OCI-LY7 (cell line): ENCODE data around the gene SAMD15. TPM values are rescaled to one million over a fixed set of nuclear protein-coding genes. Genes with fewer than 3 reads are reported as not detected.
A peak's percentile ranks its signal among the peaks of the same experiment; 100 is the strongest.

Experiments used
- BruUV-seq: library from RNA; stranded (reverse); fragments of 400-500 nt; replicated peaks from 2 replicates; lab custom pipeline; 2021; lab: Mats Ljungman, UMichigan
- CTCF ChIA-PET: fragments of 300-600 bp; sonication (Branson Sonifier 250); formaldehyde crosslinking; loops from one replicate; lab custom pipeline; 2022; ENCODE audit warnings: antibody characterized with exemption; ENCODE audit not compliant: unreplicated experiment; lab: Charles Lee
- POLR2A ChIA-PET: fragments of 300-600 bp; sonication (Branson Sonifier 250); formaldehyde crosslinking; loops from one replicate; lab custom pipeline; 2022; ENCODE audit warnings: antibody characterized with exemption; lab: Charles Lee
- DNase-seq: peaks from one replicate; pipeline ENCODE4 v3.0.0-alpha.2; 2015; ENCODE audit warnings: low spot score
- H2AFZ ChIP-seq: fragments of 200-600 bp; sonication (generic), shearing (Covaris generic); 2 replicates; pipeline ENCODE4 v1.6.1; 2014; ENCODE audit warnings: mild to moderate bottlenecking, antibody characterized with exemption, low read length, moderate library complexity
- H3K27ac ChIP-seq: fragments of 200-600 bp; sonication (generic); 2 replicates; pipeline ENCODE4 v1.5.1; 2014; ENCODE audit warnings: mixed run types, low read depth, mild to moderate bottlenecking, moderate library complexity, low read length, inconsistent platforms; ENCODE audit not compliant: poor library complexity, severe bottlenecking
- H3K36me3 ChIP-seq: fragments of 200-600 bp; sonication (generic); 2 replicates; pipeline ENCODE4 v1.6.1; 2014; ENCODE audit warnings: mild to moderate bottlenecking, antibody characterized with exemption, low read length, moderate library complexity, mixed read lengths; ENCODE audit not compliant: insufficient read depth
- H3K4me1 ChIP-seq: fragments of 200-600 bp; sonication (generic); 2 replicates; pipeline ENCODE4 v1.5.1; 2014; ENCODE audit warnings: mild to moderate bottlenecking, low read length; ENCODE audit not compliant: insufficient read depth, poor library complexity, severe bottlenecking
- H3K4me2 ChIP-seq: fragments of 200-600 bp; sonication (generic); 2 replicates; pipeline ENCODE4 v1.6.1; 2014; ENCODE audit warnings: mild to moderate bottlenecking, low read length
- H3K4me3 ChIP-seq: fragments of 200-600 bp; sonication (generic); 2 replicates; pipeline ENCODE4 v1.5.1; 2014; ENCODE audit warnings: mild to moderate bottlenecking, low read depth, low read length; ENCODE audit not compliant: poor library complexity, severe bottlenecking
- H3K79me2 ChIP-seq: fragments of 200-600 bp; sonication (generic); 2 replicates; pipeline ENCODE4 v1.6.1; 2016; ENCODE audit warnings: low read depth, mild to moderate bottlenecking, low read length, moderate library complexity, mixed read lengths; ENCODE audit not compliant: insufficient read depth
- H3K9me2 ChIP-seq: fragments of 200-600 bp; sonication (generic); 2 replicates; pipeline ENCODE4 v1.6.1; 2016; ENCODE audit warnings: mild to moderate bottlenecking, low read length, mixed read lengths; ENCODE audit not compliant: insufficient read depth
- H3K9me3 ChIP-seq: fragments of 200-600 bp; sonication (generic); 2 replicates; pipeline ENCODE4 v1.6.1; 2014; ENCODE audit warnings: mild to moderate bottlenecking, mixed run types, low read length, mixed read lengths
- H4K20me1 ChIP-seq: fragments of 200-600 bp; sonication (generic); 2 replicates; pipeline ENCODE4 v1.6.1; 2014; ENCODE audit warnings: mild to moderate bottlenecking, antibody characterized with exemption, low read length, moderate library complexity, mixed read lengths; ENCODE audit not compliant: insufficient read depth
- CTCF ChIP-seq: fragments of 200-600 bp; sonication (generic); conservative IDR thresholded peaks from 2 replicates; pipeline ENCODE4 v1.5.1; 2014; ENCODE audit warnings: mild to moderate bottlenecking, antibody characterized with exemption, low read length, moderate library complexity, mixed read lengths
- EZH2phosphoT487 ChIP-seq: fragments of 200-600 bp; sonication (generic); IDR thresholded peaks from 2 replicates; pipeline ENCODE4 v1.6.1; 2018; ENCODE audit warnings: low read depth, borderline replicate concordance, mild to moderate bottlenecking, mixed run types, antibody characterized with exemption, low read length, moderate library complexity, mixed read lengths
- intact Hi-C: fragments of 100-400 bp; cut with micrococcal nuclease; formaldehyde crosslinking; loops from one replicate; pipeline ENCODE4 v1.10.0; 2022; ENCODE audit not compliant: unreplicated experiment
- total RNA-seq, 2 experiments: library from RNA; depleted of rRNA in 1 of 2; stranded (reverse); fragments of >200 nt in 1 of 2; shearing (Covaris generic) in 1 of 2; gene quantifications; 2 replicates each; pipeline ENCODE4 v1.2.3, GENCODE V29; 2014 to 2022

SAMD15 gene
- total RNA-seq, 2 experiments from 2014 or later, result 1.1 to 2.0 TPM

- CTCF ChIA-PET, result no interaction called here
- Histone ChIP-seq H4K20me1 (no peaks in the 10 kb centered on the region), H3K9me3 (peaks cover 14% of the 10 kb centered on the region; the same call in 1 of the 2 replicates), H3K4me2 (no peak overlapping the region), H2AFZ (no peak overlapping the region), H3K9me2 (no peaks in the 10 kb centered on the region), H3K27ac (no peak overlapping the region), H3K4me3 (no peak overlapping the region), H3K36me3 (peaks cover 62% of the 10 kb centered on the region), H3K79me2 (peaks cover 86% of the 10 kb centered on the region), H3K4me1 (peaks cover 46% of the 10 kb centered on the region)
- intact Hi-C loops, result no loop called here
- BruUV-seq, result no TSS peak
- no peak for TF ChIP-seq EZH2phosphoT487
- no peak for TF ChIP-seq CTCF
- POLR2A ChIA-PET, result interaction anchor here (1.0 kb wide), 1 partner anchor 8 kb away, joined by 4 read pairs; no protein-coding TSS in a partner anchor
- DNase-seq, result no peak
Measured at GRCh38 chr14:77364146-77364545, 13.0 kb upstream of the SAMD15 start.

GRCh38 chr14:77369285-77369684 lies 7.9 kb upstream of the SAMD15 start:
- CTCF ChIA-PET, result no interaction called here
- Histone ChIP-seq H3K4me2 (peak overlapping the region; percentile 5), H3K9me3 (no peaks in the 10 kb centered on the region), H4K20me1 (no peaks in the 10 kb centered on the region), H3K4me1 (peaks cover 74% of the 10 kb centered on the region), H3K36me3 (peaks cover 32% of the 10 kb centered on the region), H2AFZ (no peak overlapping the region), H3K9me2 (no peaks in the 10 kb centered on the region), H3K27ac (peak overlapping the region; percentile 1), H3K79me2 (peaks cover 84% of the 10 kb centered on the region), H3K4me3 (no peak overlapping the region)
- BruUV-seq, result no TSS peak
- DNase-seq, result peak; percentile 33
- TF ChIP-seq EZH2phosphoT487, result no peak
- no peak for TF ChIP-seq CTCF
- POLR2A ChIA-PET, result interaction anchor here (0.7 to 1.0 kb wide), 4 partner anchors 12 to 38 kb away, joined by 3 to 8 read pairs (median 5); no protein-coding TSS in a partner anchor
- intact Hi-C loops, result no loop called here

GRCh38 chr14:77372304-77372841 lies 4.8 kb upstream of the SAMD15 start:
- Histone ChIP-seq H3K79me2 (peaks cover 84% of the 10 kb centered on the region), H3K4me2 (peak overlapping the region; percentile 79)
- intact Hi-C loops, result loop anchor here (5.0 to 10.0 kb wide), 2 partner anchors 245 to 338 kb away; partner anchors contain the start of gene SPTLC2

More at GRCh38 chr14:77372304-77372841, 4.8 kb upstream of the SAMD15 start:
- BruUV-seq, result no TSS peak
- POLR2A ChIA-PET, result interaction anchor here (1.4 to 1.8 kb wide), 2 partner anchors 10 to 51 kb away, joined by 6 to 8 read pairs; no protein-coding TSS in a partner anchor
- Histone ChIP-seq H4K20me1 (no peaks in the 10 kb centered on the region), H3K9me2 (no peaks in the 10 kb centered on the region), H3K4me3 (peak overlapping the region; percentile 63), H3K36me3 (peaks cover 14% of the 10 kb centered on the region), H3K27ac (peak overlapping the region; percentile 96), H3K4me1 (peaks cover 64% of the 10 kb centered on the region), H3K9me3 (no peaks in the 10 kb centered on the region), H2AFZ (no peak overlapping the region)
- TF ChIP-seq CTCF (no peak), EZH2phosphoT487 (no peak)
- peak; percentile 84 for DNase-seq
- CTCF ChIA-PET, result no interaction called here
